ENCODE results near the gene HSPG2.
"Not testable (repeated sequence)": the region's sequence is repeated elsewhere in the genome, so short reads cannot be mapped to it uniquely, and the experiment has no call there.

The HSPG2 gene

DNA sequence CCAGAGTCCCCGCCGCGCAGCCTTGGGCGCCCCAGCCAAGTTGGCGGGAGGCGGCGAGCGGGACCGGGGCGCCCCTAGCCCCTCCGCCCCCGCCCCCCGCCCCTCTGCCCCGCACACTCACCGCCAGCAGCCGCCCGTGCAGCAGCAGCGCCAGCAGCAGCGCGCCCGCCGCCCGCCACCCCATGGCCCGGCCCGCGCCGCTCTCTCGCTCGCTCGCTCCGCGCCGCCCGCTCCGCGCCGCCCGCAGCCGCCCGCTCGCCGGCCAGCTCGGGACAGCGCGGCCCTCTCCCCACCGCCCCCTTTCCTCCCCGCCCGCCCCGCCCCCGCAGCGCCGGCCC is at the start of gene HSPG2:
HSPG2 (minus strand) TSS at position 277 of the 338 bp plus-strand sequence; CDS start at position 184, 93 bp downstream.
- H3K27ac ChIP-seq, result peak within 1 kb of the TSS; percentile 93
- DNase-seq (ENCODE audit: low read depth, low spot score), result no peak

DNA sequence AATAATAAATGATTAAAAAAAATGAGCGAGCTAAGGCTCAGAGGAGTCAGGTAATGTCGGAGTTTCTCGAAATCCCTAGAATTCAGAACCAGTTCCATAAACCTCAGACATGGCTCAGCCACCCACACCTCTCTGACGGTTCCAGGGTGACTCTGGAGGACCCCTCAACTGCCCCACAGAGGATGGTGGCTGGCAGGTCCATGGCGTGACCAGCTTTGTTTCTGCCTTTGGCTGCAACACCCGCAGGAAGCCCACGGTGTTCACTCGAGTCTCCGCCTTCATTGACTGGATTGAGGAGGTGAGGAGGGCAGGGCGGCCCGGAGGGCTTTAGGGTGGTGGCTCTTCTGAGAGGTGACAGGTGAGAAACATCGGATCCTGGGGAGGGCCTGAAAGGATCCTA is 49.3 kb upstream of the HSPG2 start:
- DNase-seq (ENCODE audit: low read depth, low spot score); H3K27ac ChIP-seq: not testable (repeated sequence)

DNA sequence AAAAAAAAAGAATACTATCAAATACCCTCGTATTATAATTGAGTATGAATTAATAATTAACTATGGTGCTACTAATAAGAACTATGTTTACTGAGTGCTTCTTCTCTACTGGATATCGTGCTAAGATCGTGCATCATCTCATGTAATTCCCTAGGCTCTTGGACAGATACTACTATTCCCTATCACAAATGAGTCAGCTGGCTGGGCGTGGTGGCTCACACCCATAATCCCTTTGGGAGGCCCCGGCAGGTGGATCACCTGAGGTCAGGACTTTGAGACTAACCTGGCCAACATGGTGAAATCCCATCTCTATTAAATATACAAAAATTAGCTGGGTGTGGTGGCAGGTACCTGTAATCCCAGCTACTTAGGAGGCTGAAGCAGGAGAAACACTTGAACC is 48.8 kb upstream of the HSPG2 start:
- H3K27ac ChIP-seq; DNase-seq (ENCODE audit: low read depth, low spot score): not testable (repeated sequence)

DNA sequence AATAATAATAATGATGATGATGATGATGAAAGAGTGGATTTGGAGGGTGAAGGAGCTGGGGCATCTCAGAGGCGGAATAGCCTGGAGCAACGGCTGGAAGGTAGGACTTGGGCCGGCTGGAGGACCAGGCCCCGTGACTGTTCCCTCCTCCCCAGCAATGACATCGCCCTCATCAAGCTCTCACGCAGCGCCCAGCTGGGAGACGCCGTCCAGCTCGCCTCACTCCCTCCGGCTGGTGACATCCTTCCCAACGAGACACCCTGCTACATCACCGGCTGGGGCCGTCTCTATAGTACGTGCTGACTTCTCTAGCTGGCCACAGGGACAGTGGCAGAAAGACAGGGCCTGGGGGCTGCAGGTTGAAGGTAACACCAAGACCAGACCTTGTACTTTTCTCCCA is 46.4 kb upstream of the HSPG2 start:
- H3K27ac ChIP-seq; DNase-seq (ENCODE audit: low read depth, low spot score): not testable (repeated sequence)

DNA sequence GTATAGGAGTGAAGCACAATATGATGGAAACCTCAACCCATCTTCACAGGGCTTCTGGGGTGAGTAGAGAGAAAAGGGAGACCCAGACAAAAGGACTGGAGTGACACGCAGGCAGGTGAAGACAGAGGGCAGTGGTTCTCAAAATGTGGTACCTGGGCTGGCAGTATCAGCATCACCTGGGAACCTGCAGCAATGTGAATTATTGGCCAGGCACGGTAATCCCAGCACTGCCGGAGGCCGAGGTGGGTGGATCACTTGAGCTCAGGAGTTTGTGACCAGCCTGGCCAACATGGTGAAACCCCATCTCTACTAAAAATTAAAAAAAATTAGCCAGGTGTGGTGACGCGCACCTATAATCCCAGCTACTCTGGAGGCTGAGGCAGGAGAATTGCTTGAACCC is 45.0 kb upstream of the HSPG2 start:
- not testable (repeated sequence) for DNase-seq (ENCODE audit: low read depth, low spot score); H3K27ac ChIP-seq

DNA sequence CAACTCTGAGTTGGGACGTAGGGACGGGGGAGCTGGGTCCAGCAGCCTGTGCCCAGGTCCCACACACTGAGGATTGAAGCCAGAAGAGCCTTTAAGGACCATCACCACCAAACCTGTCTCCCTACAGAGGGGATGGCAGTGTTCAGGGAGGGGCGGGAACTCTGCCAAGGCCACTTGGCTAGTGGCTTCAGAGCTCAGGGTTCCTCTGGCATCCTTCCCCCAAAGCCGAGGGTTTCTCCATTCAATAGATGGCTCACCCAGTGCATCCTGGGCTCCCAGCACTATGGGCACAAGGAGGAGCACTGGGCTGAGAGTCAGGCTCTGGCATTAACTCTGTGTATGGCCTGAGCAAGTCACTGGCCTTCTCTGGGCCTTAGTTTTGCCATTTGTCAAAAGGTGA is 44.1 kb upstream of the HSPG2 start:
- not testable (repeated sequence) for DNase-seq (ENCODE audit: low read depth, low spot score); H3K27ac ChIP-seq

DNA sequence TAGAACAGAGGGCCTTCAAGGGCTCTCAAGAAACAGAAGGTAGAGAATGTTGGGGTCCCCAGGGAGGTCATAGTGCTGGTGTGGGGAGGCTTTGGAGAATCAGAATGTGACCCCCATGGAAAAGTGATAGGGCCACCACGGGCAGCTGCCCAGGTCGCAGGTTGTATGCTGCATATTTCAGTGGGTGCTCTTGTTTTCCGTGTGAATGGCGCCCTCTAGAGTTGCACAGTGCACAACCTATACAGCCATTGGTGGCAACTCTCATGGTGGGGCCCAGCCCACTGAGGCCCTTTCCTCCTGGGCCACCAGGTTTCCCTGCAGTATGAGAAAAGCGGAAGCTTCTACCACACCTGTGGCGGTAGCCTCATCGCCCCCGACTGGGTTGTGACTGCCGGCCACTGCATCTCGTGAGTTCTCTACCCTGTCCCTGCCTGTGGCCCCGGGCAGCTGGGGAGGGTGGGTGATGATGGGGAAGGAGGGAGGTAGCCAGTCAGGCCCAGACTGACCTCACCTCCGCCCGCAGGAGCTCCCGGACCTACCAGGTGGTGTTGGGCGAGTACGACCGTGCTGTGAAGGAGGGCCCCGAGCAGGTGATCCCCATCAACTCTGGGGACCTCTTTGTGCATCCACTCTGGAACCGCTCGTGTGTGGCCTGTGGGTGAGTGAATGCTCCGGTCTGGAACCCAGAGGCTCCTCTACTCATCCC is 43.6 kb upstream of the HSPG2 start:
- DNase-seq (ENCODE audit: low read depth, low spot score); H3K27ac ChIP-seq: not testable (repeated sequence)

DNA sequence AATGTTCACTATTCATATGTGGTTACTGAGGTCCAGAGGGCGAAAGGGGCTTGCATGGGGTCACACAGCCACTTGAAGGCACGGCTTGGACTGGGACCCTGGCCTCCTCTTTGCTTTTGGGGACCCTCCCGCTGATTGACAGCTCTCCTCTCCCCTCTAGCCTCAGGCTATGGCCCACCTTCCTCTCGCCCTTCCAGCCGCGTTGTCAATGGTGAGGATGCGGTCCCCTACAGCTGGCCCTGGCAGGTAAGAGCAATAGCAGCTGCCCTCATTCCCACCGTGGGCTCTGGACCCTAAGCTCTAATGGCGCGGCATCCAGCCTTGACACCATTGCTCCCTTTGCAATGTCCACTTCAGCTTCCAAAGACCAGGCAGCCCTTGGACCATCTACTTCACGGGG is 41.1 kb upstream of the HSPG2 start:
- not testable (repeated sequence) for H3K27ac ChIP-seq; DNase-seq (ENCODE audit: low read depth, low spot score)

DNA sequence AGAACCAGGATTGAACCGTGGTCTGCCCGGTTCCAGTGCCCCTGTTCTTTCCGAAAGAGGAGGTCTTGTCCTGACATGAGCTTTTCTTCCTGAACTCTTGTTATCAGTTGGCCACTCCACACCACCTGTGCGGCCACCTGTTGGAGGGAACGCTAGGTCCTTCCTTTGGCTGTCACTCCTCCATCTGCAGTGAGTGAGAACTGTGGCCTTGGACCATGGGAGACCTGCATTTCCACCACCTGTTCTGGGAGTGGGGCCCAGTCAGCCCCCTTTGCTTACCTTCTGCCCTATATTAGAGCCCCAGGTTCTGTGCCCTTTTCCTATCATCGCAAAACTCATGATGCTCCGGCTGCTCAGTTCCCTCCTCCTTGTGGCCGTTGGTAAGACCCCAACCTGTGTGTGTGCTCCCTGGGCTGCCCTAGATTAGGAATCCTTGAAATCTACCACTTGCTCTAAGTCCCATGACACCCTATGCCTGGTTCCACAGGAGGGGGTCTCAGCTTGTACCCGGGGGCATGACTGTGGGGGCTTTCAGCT is 39.7 kb upstream of the HSPG2 start, which contains the start of gene CELA3B:
CELA3B (plus strand) TSS at position 320 of the 537 bp plus-strand sequence; CDS start at position 338, 18 bp downstream.
- not testable (repeated sequence) for DNase-seq (ENCODE audit: low read depth, low spot score); H3K27ac ChIP-seq

DNA sequence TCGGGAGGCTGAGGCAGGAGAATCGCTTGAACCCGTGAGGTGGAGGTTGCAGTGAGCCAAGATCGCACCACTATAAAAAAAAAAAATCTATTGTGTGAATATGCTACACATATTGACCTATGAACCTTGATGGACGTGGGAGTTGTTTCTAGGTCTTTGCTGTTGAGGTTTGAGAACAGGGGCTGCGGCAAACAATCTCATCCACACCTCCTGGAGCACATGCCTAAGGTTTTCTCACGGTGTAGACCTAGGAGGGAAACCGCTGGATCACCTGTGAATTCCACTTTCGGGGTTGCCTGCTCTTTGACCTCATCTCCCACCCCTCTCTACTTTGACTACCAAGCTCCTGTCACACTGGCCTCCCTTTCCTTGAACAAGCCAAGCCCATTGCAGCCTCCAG is 38.2 kb upstream of the HSPG2 start:
- not testable (repeated sequence) for H3K27ac ChIP-seq; DNase-seq (ENCODE audit: low read depth, low spot score)

DNA sequence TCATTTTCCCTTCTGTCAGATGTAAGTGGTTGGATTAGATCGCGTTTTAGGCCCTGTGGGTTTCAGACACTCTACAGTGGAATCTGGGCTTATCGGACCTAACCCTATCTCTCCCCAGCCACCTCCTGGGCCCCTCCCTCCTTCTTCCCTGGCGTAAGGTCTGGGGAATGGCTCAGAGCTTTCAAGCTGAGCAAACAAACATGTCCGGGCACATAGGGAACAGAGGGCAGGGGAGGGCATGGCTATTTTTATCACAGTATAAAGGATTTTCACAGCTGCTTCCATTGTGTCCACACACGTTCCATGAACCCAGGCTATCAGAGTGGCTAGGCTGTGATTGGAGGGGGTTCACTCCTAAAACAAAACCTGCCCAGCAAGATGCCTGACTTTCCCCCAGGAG is 37.6 kb upstream of the HSPG2 start:
- H3K27ac ChIP-seq; DNase-seq (ENCODE audit: low read depth, low spot score): not testable (repeated sequence)

DNA sequence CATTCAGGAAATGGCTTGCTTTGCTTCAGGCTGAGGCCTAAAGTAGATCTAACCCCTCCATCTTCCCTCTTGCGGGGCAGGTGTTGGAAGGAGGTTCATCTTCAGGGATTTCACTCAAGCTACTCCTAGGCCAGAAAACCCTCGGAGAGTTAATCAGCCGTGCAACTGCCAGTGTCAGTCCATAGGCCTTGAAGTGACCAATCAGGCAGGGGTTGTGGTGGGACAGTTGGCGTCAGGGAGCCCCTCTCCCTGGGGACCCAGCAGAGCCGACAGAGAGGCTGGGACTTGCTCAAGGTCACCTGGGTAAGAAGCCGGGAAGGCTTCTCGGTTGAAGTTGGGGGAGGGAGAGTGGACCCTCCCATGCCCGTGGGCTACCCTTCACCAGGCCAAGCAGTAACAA is 36.8 kb upstream of the HSPG2 start:
- H3K27ac ChIP-seq; DNase-seq (ENCODE audit: low read depth, low spot score): not testable (repeated sequence)

DNA sequence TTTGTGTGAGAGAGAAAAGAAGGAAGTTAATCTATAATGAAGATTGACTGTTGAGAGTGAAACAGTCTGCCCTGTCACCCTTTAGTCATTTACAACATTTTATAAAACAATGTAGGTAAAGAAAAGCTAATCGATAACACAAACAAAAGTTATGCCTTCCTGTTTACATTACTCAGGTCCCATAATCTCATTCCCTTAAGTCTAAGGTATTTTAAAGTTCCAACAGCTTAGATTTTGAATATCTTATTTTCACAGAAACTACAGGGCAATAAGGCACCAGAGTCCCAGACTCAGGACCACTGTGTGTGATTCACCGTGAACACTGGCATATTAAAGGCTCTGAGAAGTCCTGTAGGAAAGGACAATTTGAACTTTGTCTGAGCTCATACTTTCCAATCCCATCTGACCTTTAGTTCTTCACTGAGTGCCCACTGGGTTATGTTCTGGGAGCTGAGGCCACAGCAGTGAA is 35.9 kb upstream of the HSPG2 start:
- DNase-seq (ENCODE audit: low read depth, low spot score), result not testable (repeated sequence)
- H3K27ac ChIP-seq, result peak overlapping the region; percentile 36

DNA sequence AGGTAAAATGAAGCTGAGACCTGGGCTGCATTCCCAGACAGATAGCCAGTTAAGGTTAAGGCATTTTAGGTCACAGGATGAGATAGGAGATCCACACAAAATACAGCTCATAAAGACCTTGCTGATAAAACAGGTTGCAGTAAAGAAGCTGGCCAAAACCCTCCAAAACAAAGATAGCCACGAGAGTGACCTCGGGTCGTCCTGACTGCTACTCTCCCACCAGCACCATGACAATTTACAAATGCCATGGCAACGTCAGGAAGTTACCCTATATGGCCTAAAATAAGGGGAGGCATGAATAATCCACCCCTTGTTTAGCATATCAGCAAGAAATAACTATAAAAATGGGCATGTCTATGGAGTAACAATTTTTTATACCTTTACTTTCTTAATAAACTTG is 33.4 kb upstream of the HSPG2 start:
- H3K27ac ChIP-seq; DNase-seq (ENCODE audit: low read depth, low spot score): not testable (repeated sequence)

DNA sequence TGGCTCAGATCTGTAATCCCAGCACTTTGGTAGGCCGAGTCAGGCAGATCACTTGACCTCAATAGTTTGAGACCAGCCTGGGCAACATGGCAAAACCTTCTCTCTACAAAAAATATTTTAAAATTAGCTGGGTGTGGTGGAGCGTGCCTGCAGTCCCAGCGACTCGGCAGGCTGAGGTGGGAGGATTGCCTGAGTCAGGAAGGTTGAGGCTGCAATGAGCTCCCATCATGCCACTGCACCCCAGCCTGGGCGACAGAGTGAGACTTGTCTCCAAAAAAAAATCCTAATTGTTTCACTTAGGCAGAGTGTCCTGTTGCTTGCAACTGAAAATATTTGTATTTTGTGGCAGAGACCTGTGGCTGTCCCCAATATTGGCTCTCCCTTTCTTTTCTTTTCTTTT is 32.0 kb upstream of the HSPG2 start:
- H3K27ac ChIP-seq; DNase-seq (ENCODE audit: low read depth, low spot score): not testable (repeated sequence)

DNA sequence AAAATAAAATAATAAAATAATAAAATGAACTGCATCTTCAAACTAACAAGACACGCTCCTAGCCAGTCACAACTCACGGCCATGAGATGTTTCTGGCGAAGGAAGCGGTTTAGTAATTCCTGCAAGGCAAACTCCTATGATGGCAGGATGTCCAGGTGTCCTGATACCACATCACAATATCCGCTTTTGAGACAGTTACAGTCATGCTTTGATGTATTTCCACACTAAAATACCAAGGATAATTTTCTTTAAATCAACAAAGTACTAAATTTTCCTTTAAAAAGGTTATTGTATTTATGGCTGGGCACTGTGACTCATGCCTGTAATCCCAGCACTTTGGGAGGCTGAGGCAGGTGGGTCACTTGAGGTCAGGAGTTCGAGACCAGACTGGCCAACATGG is 30.1 kb upstream of the HSPG2 start:
- DNase-seq (ENCODE audit: low read depth, low spot score); H3K27ac ChIP-seq: not testable (repeated sequence)

DNA sequence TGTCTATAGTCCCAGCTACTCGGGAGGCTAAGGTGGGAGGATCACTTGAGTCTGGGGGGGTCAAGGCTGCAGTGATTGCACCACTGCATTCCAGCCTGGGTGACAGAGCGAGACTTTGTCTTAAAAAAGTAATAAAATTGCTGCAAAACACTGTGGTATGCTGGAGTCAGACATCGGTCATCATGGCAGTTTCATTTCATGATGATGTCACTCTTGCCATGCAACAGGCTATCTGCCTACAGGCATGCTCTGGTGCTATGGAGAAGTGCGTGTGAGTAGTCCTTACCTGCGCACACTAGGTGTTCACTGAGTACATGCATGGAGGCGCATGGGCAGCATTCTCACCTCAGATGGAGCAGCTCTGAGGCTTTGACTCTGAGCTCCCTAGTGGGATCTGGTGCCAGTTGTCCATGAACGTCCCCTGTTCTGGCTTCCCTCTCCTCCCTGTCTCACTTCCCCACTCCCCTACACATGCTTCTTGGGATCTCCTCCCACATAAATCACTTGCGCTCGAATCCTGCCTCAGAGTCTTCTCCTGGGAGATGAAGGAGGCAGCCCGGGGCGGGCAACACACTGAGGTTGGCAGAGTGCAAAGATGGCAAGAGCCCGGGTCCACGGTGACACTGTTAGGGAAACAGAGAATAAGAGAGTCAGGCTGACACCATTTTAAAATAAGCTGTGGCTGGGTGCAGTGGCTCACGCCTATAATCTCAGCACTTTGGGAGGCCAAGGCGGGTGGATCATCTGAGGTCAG is 29.3 kb upstream of the HSPG2 start:
- no peak for DNase-seq (ENCODE audit: low read depth, low spot score)
- peak overlapping the region; percentile 67 for H3K27ac ChIP-seq

DNA sequence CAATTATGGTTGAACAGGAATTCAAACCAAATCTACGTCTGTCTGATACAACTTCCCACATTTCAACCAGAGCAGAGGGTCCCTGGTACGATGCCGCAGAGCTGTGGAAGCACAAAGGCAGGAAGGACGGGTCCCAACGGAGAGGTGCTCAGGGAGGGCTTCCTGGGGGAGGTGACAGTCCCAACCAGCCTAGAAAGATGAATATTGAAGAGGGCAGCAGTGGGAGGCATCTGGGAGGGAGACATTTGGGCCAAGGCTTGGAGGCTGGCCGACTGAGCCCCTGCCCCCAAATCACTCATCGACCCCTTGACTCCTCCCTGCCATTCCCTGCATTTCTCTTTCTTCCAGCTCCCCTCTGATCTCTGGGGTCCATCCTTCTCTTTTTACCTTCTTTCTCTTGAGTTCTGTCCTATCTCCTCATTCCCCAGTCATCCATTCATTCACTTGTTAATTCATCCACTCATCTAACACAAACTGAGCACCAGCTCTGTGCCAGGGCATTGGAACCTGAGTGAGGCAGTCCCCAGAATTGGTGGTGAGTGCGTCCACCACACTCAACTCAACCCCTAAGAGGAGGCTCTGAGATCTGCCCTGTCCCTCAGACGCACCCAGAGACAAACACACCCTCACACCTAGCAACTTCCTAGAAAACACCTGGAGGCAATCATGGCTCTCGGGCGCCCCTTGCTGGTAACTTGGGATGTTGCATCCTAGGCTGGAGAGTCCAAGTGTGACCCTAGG is 26.5 kb upstream of the HSPG2 start:
- DNase-seq (ENCODE audit: low read depth, low spot score), result no peak
- H3K27ac ChIP-seq, result no peak overlapping the region

DNA sequence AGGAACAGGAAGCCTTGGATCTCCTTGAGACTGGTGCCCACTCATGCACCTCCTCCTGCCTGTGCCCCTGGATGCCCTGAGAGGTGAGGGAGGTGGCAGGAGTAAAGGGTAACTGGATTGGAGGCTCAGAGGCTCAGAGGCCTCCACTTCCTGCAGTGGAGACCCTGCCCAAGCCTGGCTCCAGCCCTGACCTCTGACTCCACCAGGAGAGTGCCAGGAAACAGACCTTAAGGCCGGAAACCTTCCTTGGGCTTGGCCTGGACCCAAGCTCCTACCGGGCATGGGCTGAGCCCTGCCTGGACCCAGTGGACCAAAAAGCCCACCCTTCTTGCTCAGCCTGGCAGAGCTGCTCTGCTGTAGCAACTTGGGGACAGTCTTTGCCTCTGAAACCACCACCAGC is 24.7 kb upstream of the HSPG2 start:
- DNase-seq (ENCODE audit: low read depth, low spot score), result no peak
- no peak overlapping the region for H3K27ac ChIP-seq

DNA sequence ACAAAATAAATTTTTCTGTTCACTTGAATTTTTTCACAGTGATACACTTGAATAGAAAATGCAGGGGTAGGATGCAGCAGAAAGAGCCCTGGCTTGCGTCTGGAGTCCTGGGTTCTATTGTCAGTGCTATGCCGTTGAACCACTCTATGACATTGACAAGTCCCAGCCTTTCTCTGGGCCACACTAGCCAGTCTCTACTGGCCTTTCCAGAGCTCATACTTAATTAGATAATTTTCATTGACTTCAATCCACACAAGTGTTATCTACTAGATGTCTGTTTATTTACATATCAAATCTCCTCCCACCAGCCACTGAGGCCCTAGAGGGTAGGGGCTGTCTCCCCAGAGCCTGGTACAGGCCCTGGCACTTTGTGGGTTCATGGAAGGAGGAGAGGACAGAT is 24.2 kb upstream of the HSPG2 start:
- no peak overlapping the region for H3K27ac ChIP-seq
- no peak for DNase-seq (ENCODE audit: low read depth, low spot score)

All from epithelial cell of prostate (primary cell).